Retinal pigment epithelial cell (primary cell): ENCODE results near the gene NIT2.

ENCODE experiments used
- DNase-seq: peaks from one replicate; pipeline ENCODE4 v3.0.0-alpha.2; 2010; ENCODE audit warnings: low read depth
- H3K4me3 ChIP-seq: 2 replicates; pipeline ENCODE4 v1.5.1; 2011; ENCODE audit warnings: mild to moderate bottlenecking, low read length, control low read depth, moderate library complexity
- CTCF ChIP-seq: conservative IDR thresholded peaks from 2 replicates; pipeline ENCODE4 v1.5.1; 2011; ENCODE audit warnings: low read depth, low read length, control low read depth, inconsistent platforms

The NIT2 gene

GRCh38 chr3:100402891-100403290 is 68.3 kb downstream of the NIT2 start:
- H3K4me3 ChIP-seq: peak overlapping the region; percentile 91
- no peak for DNase-seq
- no peak for TF ChIP-seq CTCF

- DNase-seq: no peak
- TF ChIP-seq CTCF: peak; percentile 9
- peak overlapping the region; percentile 91 for H3K4me3 ChIP-seq
Measured at GRCh38 chr3:100403362-100404249, 69.0 kb downstream of the NIT2 start.

DNA sequence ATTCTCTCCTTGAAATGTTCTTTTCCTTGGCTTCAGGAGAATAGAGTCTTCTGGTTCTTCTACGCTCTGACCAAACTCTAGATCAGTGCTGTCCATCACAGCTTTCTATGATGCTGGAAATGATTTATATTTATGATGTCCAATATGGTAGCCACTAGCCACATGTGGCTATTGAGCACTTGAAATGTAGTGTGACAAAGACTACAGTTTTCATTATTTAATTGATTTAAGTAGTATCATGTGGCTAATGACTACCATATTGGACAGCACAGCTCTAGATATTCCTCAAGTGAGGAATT is 69.6 kb downstream of the NIT2 start:
- no peak for TF ChIP-seq CTCF
- H3K4me3 ChIP-seq: no peak overlapping the region

GRCh38 chr3:100407164-100407563 is 72.6 kb downstream of the NIT2 start:
- DNase-seq: no peak
- no peak for TF ChIP-seq CTCF
- H3K4me3 ChIP-seq: no peak overlapping the region

More for the DNA sequence above, 69.6 kb downstream of the NIT2 start:
- DNase-seq: no peak

DNA sequence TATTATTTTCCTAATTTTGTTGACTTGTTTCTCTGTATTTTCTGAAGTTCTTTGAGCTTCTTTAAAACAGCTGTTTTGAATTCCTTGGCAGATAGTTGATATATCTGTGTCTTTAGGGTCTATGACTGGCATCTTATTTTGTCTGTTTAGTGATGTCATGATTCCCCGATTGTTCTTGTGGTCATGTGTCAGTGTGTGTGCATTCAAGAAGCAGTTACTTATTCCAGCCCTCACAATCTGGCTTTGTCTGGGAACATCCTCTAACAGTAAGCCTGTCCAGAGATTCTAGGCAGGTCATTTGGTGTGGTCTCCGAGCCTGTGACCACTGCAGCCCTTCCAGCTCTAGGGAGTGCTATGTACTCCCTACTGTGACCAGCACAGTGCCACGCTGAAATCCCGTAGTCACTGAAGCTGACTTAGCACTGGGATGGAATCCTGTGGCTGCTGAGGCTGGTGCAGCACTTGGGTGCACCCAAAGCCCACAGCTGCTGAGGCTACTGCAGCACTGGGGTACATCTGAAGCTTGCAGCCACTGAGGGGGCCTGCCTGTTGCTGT is 73.5 kb downstream of the NIT2 start:
- TF ChIP-seq CTCF: no peak
- no peak for DNase-seq
- H3K4me3 ChIP-seq: no peak overlapping the region
